ENCODE measurements around the gene SSX5. TPM values are rescaled to one million over a fixed set of nuclear protein-coding genes. Genes with fewer than 3 reads are reported as not detected.
"Not testable (repeated sequence)": the region's sequence is repeated elsewhere in the genome, so short reads cannot be mapped to it uniquely, and the experiment has no call there.

Gene SSX5
- total and polyA plus RNA-seq, 10 of the 15 experiments (the other 5 are each of a cell fraction or from before 2014, with no cell fraction given): 0.05 TPM; not detected in 9

GRCh38 chrX:48179691-48180090 is 16.9 kb downstream of the SSX5 start (continued):
- TF ChIP-seq SKIL (IDR thresholded peaks at IDR 0.05; ENCODE audit: low read depth, poor library complexity, severe bottlenecking): no peak
- no peak for TF ChIP-seq NFXL1 (IDR thresholded peaks at IDR 0.05; ENCODE audit: borderline replicate concordance)
- TF ChIP-seq SP1 (IDR thresholded peaks at IDR 0.05; ENCODE audit: low read depth, low read length): no peak
- TF ChIP-seq SUZ12 (IDR thresholded peaks at IDR 0.05; ENCODE audit: unreplicated experiment): no peak
- no peak for TF ChIP-seq MTA3 (IDR thresholded peaks at IDR 0.05; ENCODE audit: borderline replicate concordance, low read length)
- no peak for TF ChIP-seq MLLT1 (IDR thresholded peaks at IDR 0.05)
- TF ChIP-seq YY1 (IDR thresholded peaks at IDR 0.05; ENCODE audit: low read depth, low read length): no peak
- no peak for TF ChIP-seq ZBTB33 (IDR thresholded peaks at IDR 0.05)
- no peak for TF ChIP-seq MEF2A (IDR thresholded peaks at IDR 0.05; ENCODE audit: insufficient read depth, low read depth, low read length)

GRCh38 chrX:48166322-48166721 is 30.3 kb downstream of the SSX5 start:
- DNase-seq (ENCODE audit: low read depth, low spot score); H3K4me2 ChIP-seq (ENCODE audit: control insufficient read depth, insufficient read depth); SMC1A ChIA-PET (ENCODE audit: uncharacterized antibody, unreplicated experiment); FAIRE-seq; POLR2A ChIA-PET; in situ Hi-C loops (cut with MboI); H3K79me2 ChIP-seq (ENCODE audit: control insufficient read depth, insufficient read depth, low read length); H3K4me1 ChIP-seq (ENCODE audit: control insufficient read depth, insufficient read depth, low read length); H3K9me3 ChIP-seq (replicated peaks; ENCODE audit: control insufficient read depth, insufficient read depth, low read length); RAD21 ChIA-PET (ENCODE audit: unreplicated experiment); H4K20me1 ChIP-seq (ENCODE audit: control insufficient read depth, insufficient read depth); H3K27ac ChIP-seq (ENCODE audit: control insufficient read depth, insufficient read depth); H3K36me3 ChIP-seq (ENCODE audit: control insufficient read depth in 2 of 2, insufficient read depth in 2 of 2, low read length in 1 of 2); CTCF ChIA-PET; H3K27me3 ChIP-seq (replicated peaks in 1 of 2; ENCODE audit: control insufficient read depth in 2 of 2, insufficient read depth in 2 of 2, low read length in 1 of 2); H3K9ac ChIP-seq (ENCODE audit: control insufficient read depth, insufficient read depth, low read length); ATAC-seq; intact Hi-C loops (cut with micrococcal nuclease; ENCODE audit: unreplicated experiment); H3K4me3 ChIP-seq; H2AFZ ChIP-seq (ENCODE audit: control insufficient read depth, low read depth, low read length); BruUV-seq (replicated peaks): not testable (repeated sequence)
- WGBS (ENCODE audit: insufficient coverage, insufficient replicate concordance, low lambda C conversion rate, missing lambda C conversion rate): 26% methylated on average over 7 of the region's 7 CpGs

Data from GM12878 (cell line).